Tongue (tissue), 2 donors: ENCODE data around the gene PRSS58. TPM values are rescaled to one million over a fixed set of nuclear protein-coding genes. Genes with fewer than 3 reads are reported as not detected.

Experiments used
- DNase-seq: peaks from one replicate; pipeline ENCODE4 v3.0.0-alpha.2; 2015
- total RNA-seq: library from RNA; depleted of rRNA; stranded (reverse); fragments of >200 nt; gene quantifications from one replicate; pipeline ENCODE4 v1.2.3, GENCODE V29; 2014

The PRSS58 gene
- total RNA-seq, result not detected

GRCh38 chr7:142257958-142258357 lies at the start of gene PRSS58:
PRSS58 (minus strand) TSS chr7:142258058; CDS start chr7:142257707, 351 bp downstream.
- DNase-seq, result no peak

GRCh38 chr7:142307246-142307900 lies 49.5 kb upstream of the PRSS58 start:
- no peak for DNase-seq

- DNase-seq, result peak; percentile 27
Observed at GRCh38 chr7:142303650-142304049, 45.8 kb upstream of the PRSS58 start.

GRCh38 chr7:142301923-142302550 lies 44.2 kb upstream of the PRSS58 start:
- no peak for DNase-seq

- DNase-seq, result no peak
Observed at GRCh38 chr7:142301299-142301698, 43.4 kb upstream of the PRSS58 start.

- no peak for DNase-seq
Observed at GRCh38 chr7:142300689-142301088, 42.8 kb upstream of the PRSS58 start.

GRCh38 chr7:142299237-142299781 lies 41.5 kb upstream of the PRSS58 start:
- no peak for DNase-seq

GRCh38 chr7:142298627-142299026 lies 40.8 kb upstream of the PRSS58 start:
- no peak for DNase-seq

GRCh38 chr7:142298009-142298408 lies 40.2 kb upstream of the PRSS58 start:
- DNase-seq, result no peak

GRCh38 chr7:142280263-142280662 lies 22.4 kb upstream of the PRSS58 start:
- DNase-seq, result no peak

GRCh38 chr7:142279601-142280000 lies 21.7 kb upstream of the PRSS58 start:
- peak; percentile 31 for DNase-seq

GRCh38 chr7:142275028-142275427 lies 17.2 kb upstream of the PRSS58 start:
- no peak for DNase-seq

- DNase-seq, result no peak
Observed at GRCh38 chr7:142272841-142273240, 15.0 kb upstream of the PRSS58 start.

GRCh38 chr7:142263598-142264380 lies 5.9 kb upstream of the PRSS58 start:
- no peak for DNase-seq

GRCh38 chr7:142250705-142251104 lies 7.2 kb downstream of the PRSS58 start:
- DNase-seq, result no peak

- DNase-seq, result no peak
Observed at GRCh38 chr7:142249918-142250317, 7.9 kb downstream of the PRSS58 start.

GRCh38 chr7:142248166-142249160 lies 9.4 kb downstream of the PRSS58 start:
- DNase-seq, result no peak

GRCh38 chr7:142243823-142244222 lies 14.0 kb downstream of the PRSS58 start:
- DNase-seq, result no peak

GRCh38 chr7:142240546-142240945 lies 17.3 kb downstream of the PRSS58 start:
- DNase-seq, result no peak

GRCh38 chr7:142231716-142232115 lies 26.1 kb downstream of the PRSS58 start:
- no peak for DNase-seq

- DNase-seq, result no peak
Observed at GRCh38 chr7:142228537-142229104, 29.2 kb downstream of the PRSS58 start.
